ENCODE measurements around the gene NDUFS4.
"Not testable (repeated sequence)": the region's sequence is repeated elsewhere in the genome, so short reads cannot be mapped to it uniquely, and the experiment has no call there.

The NDUFS4 gene

GRCh38 chr5:53571403-53571802, 11.0 kb downstream of the NDUFS4 start:
- in situ Hi-C loops (cut with MboI; ENCODE audit: low sequenced_read_pairs), result no loop called here

- in situ Hi-C loops (cut with MboI; ENCODE audit: low sequenced_read_pairs), result no loop called here
Observed at GRCh38 chr5:53575101-53575500, 14.7 kb downstream of the NDUFS4 start.

- in situ Hi-C loops (cut with MboI; ENCODE audit: low sequenced_read_pairs), result no loop called here
Observed at GRCh38 chr5:53575831-53576230, 15.4 kb downstream of the NDUFS4 start.

GRCh38 chr5:53576674-53577073, 16.2 kb downstream of the NDUFS4 start:
- in situ Hi-C loops (cut with MboI; ENCODE audit: low sequenced_read_pairs), result no loop called here

GRCh38 chr5:53578854-53579253, 18.4 kb downstream of the NDUFS4 start:
- in situ Hi-C loops (cut with MboI; ENCODE audit: low sequenced_read_pairs), result no loop called here

- in situ Hi-C loops (cut with MboI; ENCODE audit: low sequenced_read_pairs), result no loop called here
Observed at GRCh38 chr5:53580547-53580946, 20.1 kb downstream of the NDUFS4 start.

GRCh38 chr5:53582225-53582624, 21.8 kb downstream of the NDUFS4 start:
- in situ Hi-C loops (cut with MboI; ENCODE audit: low sequenced_read_pairs), result no loop called here

GRCh38 chr5:53590759-53591158, 30.3 kb downstream of the NDUFS4 start:
- in situ Hi-C loops (cut with MboI; ENCODE audit: low sequenced_read_pairs), result no loop called here

- in situ Hi-C loops (cut with MboI; ENCODE audit: low sequenced_read_pairs), result no loop called here
Observed at GRCh38 chr5:53594419-53594818, 34.0 kb downstream of the NDUFS4 start.

- in situ Hi-C loops (cut with MboI; ENCODE audit: low sequenced_read_pairs), result no loop called here
Observed at GRCh38 chr5:53597894-53598293, 37.5 kb downstream of the NDUFS4 start.

- in situ Hi-C loops (cut with MboI; ENCODE audit: low sequenced_read_pairs), result no loop called here
Observed at GRCh38 chr5:53601570-53601969, 41.1 kb downstream of the NDUFS4 start.

- in situ Hi-C loops (cut with MboI; ENCODE audit: low sequenced_read_pairs), result no loop called here
Observed at GRCh38 chr5:53603009-53603687, 42.7 kb downstream of the NDUFS4 start.

GRCh38 chr5:53604309-53604708, 43.9 kb downstream of the NDUFS4 start:
- in situ Hi-C loops (cut with MboI; ENCODE audit: low sequenced_read_pairs), result no loop called here

GRCh38 chr5:53607886-53608285, 47.4 kb downstream of the NDUFS4 start:
- in situ Hi-C loops (cut with MboI; ENCODE audit: low sequenced_read_pairs), result no loop called here

GRCh38 chr5:53608897-53609296, 48.5 kb downstream of the NDUFS4 start:
- in situ Hi-C loops (cut with MboI; ENCODE audit: low sequenced_read_pairs), result not testable (repeated sequence)

GRCh38 chr5:53613061-53613460, 52.6 kb downstream of the NDUFS4 start:
- in situ Hi-C loops (cut with MboI; ENCODE audit: low sequenced_read_pairs), result no loop called here

GRCh38 chr5:53613536-53613935, 53.1 kb downstream of the NDUFS4 start:
- in situ Hi-C loops (cut with MboI; ENCODE audit: low sequenced_read_pairs), result no loop called here

- in situ Hi-C loops (cut with MboI; ENCODE audit: low sequenced_read_pairs), result no loop called here
Observed at GRCh38 chr5:53614376-53614885, 54.0 kb downstream of the NDUFS4 start.

GRCh38 chr5:53616939-53617549, 56.6 kb downstream of the NDUFS4 start:
- in situ Hi-C loops (cut with MboI; ENCODE audit: low sequenced_read_pairs), result no loop called here

GRCh38 chr5:53631251-53631650, 70.8 kb downstream of the NDUFS4 start:
- in situ Hi-C loops (cut with MboI; ENCODE audit: low sequenced_read_pairs), result no loop called here

- in situ Hi-C loops (cut with MboI; ENCODE audit: low sequenced_read_pairs), result no loop called here
Observed at GRCh38 chr5:53642061-53642460, 81.6 kb downstream of the NDUFS4 start.

GRCh38 chr5:53643445-53643844, 83.0 kb downstream of the NDUFS4 start:
- in situ Hi-C loops (cut with MboI; ENCODE audit: low sequenced_read_pairs), result no loop called here

- in situ Hi-C loops (cut with MboI; ENCODE audit: low sequenced_read_pairs), result no loop called here
Observed at GRCh38 chr5:53645078-53645477, 84.6 kb downstream of the NDUFS4 start.

Measured in HL-60/S4 treated with retinoic acid at 250 ng/mL for 4 days and 3 days (cell line).